ENCODE results near the gene MPPE1.
"Not testable (repeated sequence)": the region's sequence is repeated elsewhere in the genome, so short reads cannot be mapped to it uniquely, and the experiment has no call there.

The MPPE1 gene

GRCh38 chr18:11882636-11883035, 25.5 kb downstream of the MPPE1 start:
- no peak for DNase-seq

DNA sequence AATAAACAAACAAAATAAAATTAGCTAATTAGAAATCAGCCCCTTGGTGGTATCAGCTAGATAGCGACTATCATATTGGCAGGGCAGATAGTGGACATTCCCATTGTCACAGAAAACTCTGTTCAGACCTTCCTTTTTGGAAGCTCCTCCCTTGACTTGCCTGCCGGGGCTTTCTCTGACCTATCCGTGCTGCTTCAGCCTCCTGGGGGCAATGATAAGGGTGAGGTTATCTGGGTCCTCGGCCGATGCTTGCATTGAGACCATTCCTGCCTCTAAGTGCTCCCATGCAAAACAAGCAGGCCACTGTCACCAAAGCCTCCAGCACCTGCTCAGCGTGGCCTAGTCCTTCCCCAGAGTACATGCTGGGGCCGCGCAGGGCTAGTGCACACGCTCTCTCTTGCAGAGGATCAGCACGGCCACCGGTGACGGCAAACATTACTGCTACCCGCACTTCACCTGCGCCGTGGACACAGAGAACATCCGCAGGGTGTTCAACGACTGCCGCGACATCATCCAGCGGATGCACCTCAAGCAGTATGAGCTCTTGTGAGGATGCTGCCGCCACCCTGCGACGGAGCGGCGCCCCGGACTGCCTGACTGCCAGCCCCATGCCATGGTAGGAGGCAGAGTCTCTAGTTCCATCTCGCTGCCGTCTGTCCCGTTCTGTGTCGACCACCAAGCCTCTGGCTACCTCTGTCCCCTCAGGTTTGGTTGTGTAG, 27.4 kb downstream of the MPPE1 start:
- DNase-seq, result no peak

DNA sequence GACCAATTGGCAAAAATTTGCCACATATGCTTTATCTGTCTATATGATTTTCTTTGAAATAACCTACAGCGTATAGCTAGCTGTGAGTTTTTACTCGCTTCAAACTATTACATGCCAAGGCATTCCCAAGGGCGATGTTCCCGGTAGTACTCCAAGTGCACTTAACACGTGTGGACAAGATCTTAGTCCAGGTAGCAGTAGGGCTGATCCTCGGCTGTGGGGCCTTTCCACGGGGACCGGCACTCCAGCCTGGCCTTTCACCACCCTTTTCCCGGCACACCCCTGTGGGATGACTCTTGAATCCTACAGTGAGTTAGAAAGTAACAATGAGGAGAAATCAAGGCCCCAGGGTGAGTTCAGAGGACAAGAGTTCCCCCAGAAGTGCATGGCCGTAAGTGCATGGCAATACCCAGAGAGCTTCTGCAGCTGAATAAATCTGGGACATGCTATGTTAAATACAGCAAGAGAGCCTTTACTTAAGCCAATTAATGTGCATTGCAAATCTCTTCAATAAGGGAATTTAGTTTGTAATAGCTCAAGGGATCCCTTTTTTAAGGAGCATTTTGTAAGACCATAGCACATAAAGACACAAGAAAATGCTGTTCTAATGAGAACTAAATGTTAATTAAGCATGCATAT, 30.5 kb downstream of the MPPE1 start:
- DNase-seq, result no peak

DNA sequence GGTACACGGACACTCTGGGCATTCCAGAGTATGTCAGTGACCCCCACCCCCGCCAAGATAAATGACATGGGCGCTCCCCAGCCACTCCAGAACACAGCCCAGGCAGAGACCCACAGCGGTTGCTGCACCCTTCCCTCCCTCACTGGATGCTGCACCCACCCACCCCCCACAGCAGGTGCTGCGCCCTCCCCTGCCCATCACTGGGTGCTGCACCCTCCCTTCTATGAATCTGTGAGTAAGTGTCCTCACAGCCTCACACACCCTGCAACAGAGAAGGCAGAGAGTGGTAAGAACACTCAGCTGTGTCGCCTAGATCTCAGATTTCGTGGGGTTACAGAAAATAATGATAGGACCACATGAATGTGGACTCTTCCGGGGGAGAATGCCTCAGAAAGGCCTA, 33.4 kb downstream of the MPPE1 start:
- no peak for DNase-seq

DNA sequence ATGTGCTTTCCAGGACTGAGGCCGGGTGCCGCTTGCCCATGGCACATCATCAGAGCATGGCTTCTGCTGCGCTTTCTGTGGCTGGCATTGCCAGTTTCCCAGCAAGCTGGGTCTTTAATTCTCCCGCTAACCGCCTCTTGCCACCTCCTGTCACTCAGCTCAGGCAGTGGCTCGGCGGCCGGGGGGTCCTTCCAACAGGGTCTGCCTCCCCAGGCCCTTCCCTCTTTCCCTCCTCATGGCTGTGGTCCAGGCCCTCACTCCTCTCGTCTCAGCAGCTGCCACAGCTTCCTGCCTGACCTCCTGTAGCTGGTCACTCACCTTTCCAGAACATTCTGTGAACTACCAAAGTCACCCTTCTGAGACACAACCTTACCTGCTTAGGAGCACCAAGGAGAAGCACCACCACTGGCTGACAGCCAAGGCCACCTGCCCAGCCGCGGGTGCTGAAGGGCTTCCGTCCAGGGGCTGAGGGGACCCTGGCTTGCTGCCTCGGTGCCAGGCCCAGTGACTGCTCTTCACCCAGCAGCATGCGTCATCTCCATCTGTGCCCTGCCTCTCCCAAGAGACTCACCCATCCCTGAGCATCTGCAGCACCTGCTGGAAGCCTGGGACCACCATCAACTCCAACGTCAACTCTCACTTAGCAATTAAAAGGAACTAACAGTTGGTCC, 34.3 kb downstream of the MPPE1 start:
- no peak for DNase-seq

- DNase-seq, result no peak
These were observed 35.5 kb downstream of the MPPE1 start for GRCh38 chr18:11872479-11873136.

DNA sequence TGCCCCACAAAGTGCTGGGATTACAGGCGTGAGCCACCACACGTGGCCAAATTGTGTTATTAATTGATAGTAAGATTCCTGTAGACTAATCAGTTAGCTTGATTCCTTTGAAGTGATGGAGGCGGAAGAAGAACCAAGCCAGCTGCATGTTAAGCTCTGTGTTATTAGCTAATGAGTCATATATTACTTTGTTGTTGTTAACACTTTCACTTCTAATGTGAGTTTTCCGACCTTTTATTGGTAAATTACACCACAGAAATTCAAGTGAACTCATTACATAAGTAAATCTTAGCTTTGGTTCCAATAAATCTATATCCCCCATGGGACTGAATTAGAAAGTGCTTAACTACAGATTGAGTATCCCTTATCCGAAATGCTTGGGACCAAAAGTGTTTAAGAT, 36.6 kb downstream of the MPPE1 start:
- DNase-seq, result no peak

GRCh38 chr18:11868230-11868629, 39.9 kb downstream of the MPPE1 start:
- DNase-seq, result no peak

- no peak for DNase-seq
These were observed 41.4 kb downstream of the MPPE1 start for GRCh38 chr18:11866764-11867163.

DNA sequence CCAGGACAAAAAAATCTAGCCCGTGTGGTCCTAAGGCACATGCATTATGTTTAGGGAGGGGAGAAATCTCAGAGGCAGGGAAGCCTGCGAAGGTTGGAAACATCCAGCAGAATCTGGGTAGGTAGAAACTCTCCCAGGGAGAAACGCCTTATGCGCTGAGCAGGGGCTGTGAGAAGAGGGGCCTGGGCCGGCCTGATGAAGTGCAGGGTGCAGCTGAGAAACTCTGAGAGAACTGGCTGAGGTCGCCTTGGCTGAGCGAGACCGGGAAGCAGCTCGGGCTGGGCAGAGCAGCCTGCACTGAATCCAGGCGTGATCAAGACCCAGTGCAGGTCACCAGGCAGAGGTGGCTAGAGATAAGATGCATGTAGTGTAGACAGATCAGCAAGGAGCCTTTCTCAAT, 41.8 kb downstream of the MPPE1 start:
- DNase-seq, result no peak

DNA sequence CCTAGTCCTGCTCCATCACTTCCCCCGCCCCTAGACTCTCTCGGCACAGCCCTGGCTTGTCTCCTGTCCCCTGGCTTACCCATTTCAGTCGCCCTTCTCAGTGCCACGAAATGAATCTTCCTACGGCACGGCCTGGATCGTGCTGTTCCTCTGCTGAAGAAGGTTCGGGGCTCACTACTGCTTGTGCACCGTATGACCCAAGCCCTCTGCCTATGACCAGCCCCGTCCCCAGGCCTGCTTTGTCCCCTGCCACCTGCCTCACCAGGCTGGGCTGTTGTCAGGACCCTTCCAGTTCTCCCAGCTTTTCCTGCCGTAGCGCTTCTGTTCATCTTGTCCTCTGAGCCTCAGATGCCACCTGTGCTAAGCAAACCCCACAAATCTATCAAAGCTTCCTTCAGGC, 43.0 kb downstream of the MPPE1 start:
- DNase-seq, result no peak

- no peak for DNase-seq
These were observed 43.6 kb downstream of the MPPE1 start for GRCh38 chr18:11864471-11864870.

GRCh38 chr18:11862468-11863137, 45.5 kb downstream of the MPPE1 start:
- DNase-seq, result no peak

DNA sequence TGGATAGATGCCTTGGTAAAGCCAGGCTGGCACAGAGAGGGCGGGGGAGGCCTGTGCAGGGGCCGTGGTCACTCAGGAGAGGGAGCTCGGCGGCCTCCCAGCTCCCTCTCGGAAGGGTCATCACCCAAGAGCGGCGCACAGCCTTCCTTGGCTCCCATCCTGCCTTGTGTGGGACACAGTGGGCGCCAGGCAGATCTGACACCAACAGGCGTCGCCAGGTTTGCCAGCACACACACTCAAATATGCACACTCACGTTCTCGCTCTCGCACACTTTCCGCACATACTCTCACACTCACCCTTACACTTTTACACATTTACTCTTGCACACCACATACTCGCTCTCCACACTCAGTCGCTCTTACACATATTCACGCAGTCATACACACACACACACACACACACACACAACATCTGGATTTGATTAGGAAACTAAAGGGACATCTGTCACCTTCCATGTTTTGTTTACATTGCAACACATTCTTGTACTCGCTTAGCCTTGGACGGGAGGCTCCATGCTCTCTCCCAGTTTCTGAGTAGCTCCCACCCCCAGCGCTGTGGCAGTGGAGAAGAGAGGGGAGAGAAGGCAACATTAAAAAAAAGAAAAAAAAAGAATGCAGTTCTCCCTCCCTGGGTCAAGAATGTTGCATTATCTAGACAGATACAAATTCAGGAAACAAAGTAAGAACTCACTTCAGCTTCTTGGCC, 46.4 kb downstream of the MPPE1 start:
- DNase-seq, result no peak

- no peak for DNase-seq
These were observed 47.3 kb downstream of the MPPE1 start for GRCh38 chr18:11860594-11861450.

- DNase-seq, result no peak
These were observed 48.2 kb downstream of the MPPE1 start for GRCh38 chr18:11859903-11860407.

- DNase-seq, result no peak
These were observed 48.8 kb downstream of the MPPE1 start for GRCh38 chr18:11859282-11859830.

DNA sequence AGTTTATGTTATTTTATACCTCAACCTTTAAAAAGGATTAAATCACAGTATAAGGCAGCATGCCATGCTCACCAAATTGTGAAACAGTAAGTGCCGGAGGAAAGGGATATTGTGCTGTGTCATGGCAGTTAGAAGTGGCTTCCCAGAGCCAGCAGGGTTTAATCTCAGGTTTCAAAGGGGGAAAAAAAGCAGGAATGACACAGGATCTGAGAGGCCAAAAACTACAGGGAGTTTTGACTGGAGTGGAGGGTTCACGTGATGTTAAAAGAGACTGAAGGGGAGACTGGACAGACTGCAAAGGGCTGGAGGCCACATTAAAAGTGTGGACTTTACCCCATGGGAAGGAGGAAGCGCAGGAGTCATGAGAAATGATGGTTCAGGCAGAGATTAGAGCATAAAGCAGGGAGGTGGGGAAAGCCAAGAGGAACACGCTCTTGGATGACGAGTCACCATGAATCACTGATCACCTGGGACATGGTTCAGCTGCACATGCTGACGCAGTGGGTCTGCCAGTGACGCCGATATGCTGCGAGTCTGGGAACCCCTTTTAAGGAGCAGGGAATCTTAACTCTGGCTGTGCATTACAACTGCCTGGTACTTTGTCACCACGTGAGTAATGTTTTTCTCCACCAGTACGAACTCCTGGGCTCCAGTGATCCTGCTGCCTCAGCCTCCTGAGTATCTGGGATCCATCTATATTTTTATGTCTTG, 50.8 kb downstream of the MPPE1 start:
- peak; percentile 41 for DNase-seq

DNA sequence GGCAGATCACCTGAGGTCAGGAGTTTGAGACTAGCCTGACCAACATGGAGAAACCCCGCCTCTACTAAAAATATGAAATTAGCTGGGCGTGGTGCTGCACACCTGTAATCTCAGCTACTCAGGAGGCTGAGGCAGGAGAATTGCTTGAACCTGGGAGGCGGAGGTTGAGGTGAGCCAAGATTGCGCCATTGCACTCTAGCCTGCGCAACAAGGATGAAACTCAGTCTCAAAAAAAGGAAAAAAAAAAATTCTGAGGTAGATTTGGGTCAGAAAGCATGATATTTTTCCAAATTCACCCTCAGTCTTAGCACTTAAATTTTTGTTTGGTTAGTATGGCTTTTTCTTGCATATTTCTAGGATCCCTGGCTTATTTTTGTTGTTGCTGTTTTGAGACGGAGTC, 53.6 kb downstream of the MPPE1 start:
- DNase-seq, result not testable (repeated sequence)

- no peak for DNase-seq
These were observed 56.2 kb downstream of the MPPE1 start for GRCh38 chr18:11851806-11852337.

Data from NCI-H2227 treated with DMSO at 0.1 percent for 48 hours (cell line).